A549 (cell line): ENCODE measurements around the gene LYRM2. TPM values are rescaled to one million over a fixed set of nuclear protein-coding genes. Genes with fewer than 3 reads are reported as not detected.

Experiments
- ATAC-seq, 2 experiments: fragments of 200-7000 bp in 1 of 2; fragments of >200 bp in 1 of 2; cut with Nextera tagmentation in 1 of 2; cut with Tn5 transposase in 1 of 2; 3 replicates each; pipeline versions ENCODE4 v1.8.0 to v1.9.1; 2018 to 2020; ENCODE audit warnings: mild to moderate bottlenecking in 1 of 2, moderate library complexity in 1 of 2
- CTCF ChIA-PET: fragments of 300-600 bp; sonication (Branson Sonifier 250); formaldehyde crosslinking; extraction: SDS; loops from one replicate; lab custom pipeline; 2021; ENCODE audit warnings: antibody characterized with exemption, inconsistent platforms; lab: Yijun Ruan, JAX
- POLR2A ChIA-PET: fragments of 350-600 bp; formaldehyde crosslinking; extraction: SDS; loops from one replicate; lab custom pipeline; 2021; ENCODE audit warnings: antibody characterized with exemption, inconsistent platforms; lab: Yijun Ruan, JAX
- DNase-seq, 2 experiments: peaks; one replicate each; pipeline versions ENCODE4 v3.0.0 to v3.0.0-alpha.2; 2011 to 2016; ENCODE audit warnings: low read depth in 1 of 2, low spot score in 1 of 2
- FAIRE-seq: peaks from 2 replicates; lab custom pipeline; 2011; peaks lifted over from hg19 to GRCh38; lab: Jason Lieb, UNC
- H3K27ac ChIP-seq, 2 experiments: fragments of >200 bp; sonication (Bioruptor Twin); formaldehyde crosslinking; 3 replicates each; pipeline ENCODE4 v1.5.1; 2016 to 2017
- H3K4me1 ChIP-seq: fragments of >200 bp; sonication (Bioruptor Twin); formaldehyde crosslinking; 3 replicates; pipeline ENCODE4 v1.6.1; 2016
- H3K4me2 ChIP-seq: fragments of >200 bp; sonication (Bioruptor Twin); formaldehyde crosslinking; 3 replicates; pipeline ENCODE4 v1.6.1; 2016
- H3K4me3 ChIP-seq: fragments of >200 bp; sonication (Bioruptor Twin); formaldehyde crosslinking; 3 replicates; pipeline ENCODE4 v1.5.1; 2016
- H3K9me3 ChIP-seq: fragments of >200 bp; sonication (Bioruptor Twin); formaldehyde crosslinking; 3 replicates; pipeline ENCODE4 v1.6.1; 2016
- CBX8 ChIP-seq: fragments of 200-600 bp; sonication (generic); IDR thresholded peaks from 2 replicates; pipeline ENCODE4 v1.6.1; 2016
- CEBPB ChIP-seq, 2 experiments: fragments of >200 bp in 1 of 2; sonication (Bioruptor Twin) in 1 of 2; formaldehyde crosslinking in 1 of 2; IDR thresholded peaks; 2 replicates each; pipeline ENCODE4 v1.6.1; 2012 to 2016
- E2F6 ChIP-seq: IDR thresholded peaks from 2 replicates; pipeline ENCODE4 v1.6.1; 2012; ENCODE audit warnings: low read depth, borderline replicate concordance
- EHF ChIP-seq: fragments of 250-450 bp; sonication (Bioruptor Pico); IDR thresholded peaks from 2 replicates; pipeline ENCODE4 v1.5.0; 2020; ENCODE audit warnings: mild to moderate bottlenecking
- FOSB ChIP-seq: fragments of 250-450 bp; sonication (Bioruptor Pico); IDR thresholded peaks from 2 replicates; pipeline ENCODE4 v1.5.0; 2020; ENCODE audit warnings: mild to moderate bottlenecking, moderate library complexity
- FOSL2 ChIP-seq, 2 experiments: fragments of 450-650 bp in 1 of 2; fragments of >200 bp in 1 of 2; sonication (Bioruptor Twin) in 1 of 2; formaldehyde crosslinking; IDR thresholded peaks; 2 replicates each; pipeline versions ENCODE4 v1.5.0 to v1.6.1; 2016 to 2020; ENCODE audit warnings: mild to moderate bottlenecking in 1 of 2, moderate library complexity in 1 of 2
- FOXS1 ChIP-seq: fragments of 250-450 bp; sonication (Bioruptor Pico); IDR thresholded peaks from 2 replicates; pipeline ENCODE4 v1.5.0; 2020; ENCODE audit warnings: mild to moderate bottlenecking, moderate library complexity
- GATA3 ChIP-seq: IDR thresholded peaks from 2 replicates; pipeline ENCODE4 v1.6.1; 2012; ENCODE audit warnings: borderline replicate concordance
- HDAC2 ChIP-seq: fragments of 200-600 bp; sonication (generic); IDR thresholded peaks from 2 replicates; pipeline ENCODE4 v1.6.1; 2016
- JUNB ChIP-seq: fragments of >200 bp; sonication (Bioruptor Twin); formaldehyde crosslinking; IDR thresholded peaks from 2 replicates; pipeline ENCODE4 v1.6.1; 2016
- KDM1A ChIP-seq: fragments of 200-600 bp; sonication (generic); IDR thresholded peaks from 2 replicates; pipeline ENCODE4 v1.6.1; 2016; ENCODE audit warnings: low read depth, mild to moderate bottlenecking
- KDM5A ChIP-seq: fragments of 200-600 bp; sonication (generic); IDR thresholded peaks from 2 replicates; pipeline ENCODE4 v1.6.1; 2016; ENCODE audit warnings: antibody characterized with exemption, mild to moderate bottlenecking
- MAFK ChIP-seq: fragments of 450-650 bp; IDR thresholded peaks from 2 replicates; pipeline ENCODE4 v1.6.1; 2014; ENCODE audit not compliant: partially characterized antibody
- PBX3 ChIP-seq: IDR thresholded peaks from 2 replicates; pipeline ENCODE4 v1.6.1; 2012
- PHF8 ChIP-seq: fragments of 200-600 bp; sonication (generic); IDR thresholded peaks from 2 replicates; pipeline ENCODE4 v1.6.1; 2016; ENCODE audit warnings: low read depth, mild to moderate bottlenecking, antibody characterized with exemption, moderate library complexity, borderline replicate concordance
- POLR2A ChIP-seq: IDR thresholded peaks from 2 replicates; pipeline ENCODE4 v1.6.1; 2012; ENCODE audit warnings: mild to moderate bottlenecking, low read length
- POLR2AphosphoS2 ChIP-seq: conservative IDR thresholded peaks from 2 replicates; pipeline ENCODE4 v1.6.1; 2012; ENCODE audit warnings: low read length, improper control_type of control experiment, inconsistent platforms
- RAD21 ChIP-seq, 2 experiments: fragments of >200 bp in 1 of 2; sonication (Bioruptor Twin) in 1 of 2; formaldehyde crosslinking in 1 of 2; IDR thresholded peaks in 1 of 2; conservative IDR thresholded peaks in 1 of 2; 2 replicates in 1 of 2; 3 replicates in 1 of 2; pipeline ENCODE4 v1.6.1; 2012 to 2018; ENCODE audit warnings: inconsistent platforms in 1 of 2
- RARB ChIP-seq: fragments of 250-450 bp; sonication (Bioruptor Pico); IDR thresholded peaks from 2 replicates; pipeline ENCODE4 v1.8.0; 2021; ENCODE audit warnings: mild to moderate bottlenecking, moderate library complexity
- RCOR1 ChIP-seq: fragments of 150-350 bp; IDR thresholded peaks from 2 replicates; pipeline ENCODE4 v1.6.1; 2014; ENCODE audit warnings: antibody characterized with exemption, low read length, low read depth
- SMC3 ChIP-seq: fragments of >200 bp; sonication (Bioruptor Twin); formaldehyde crosslinking; IDR thresholded peaks from 3 replicates; pipeline ENCODE4 v1.6.1; 2018; ENCODE audit warnings: inconsistent platforms
- TFCP2L1 ChIP-seq: fragments of 250-450 bp; sonication (Bioruptor Pico); IDR thresholded peaks from 2 replicates; pipeline ENCODE4 v1.5.0; 2021; ENCODE audit warnings: mild to moderate bottlenecking
- TP53 ChIP-seq: fragments of 250-450 bp; sonication (Bioruptor Pico); IDR thresholded peaks from 2 replicates; pipeline ENCODE4 v1.5.0; 2021; ENCODE audit warnings: mild to moderate bottlenecking, moderate library complexity
- ZC3H11A ChIP-seq: fragments of 450-650 bp; IDR thresholded peaks from 2 replicates; pipeline ENCODE4 v1.6.1; 2014; ENCODE audit warnings: antibody characterized with exemption, mild to moderate bottlenecking
- WGBS: methylation state at CpG from one replicate; pipeline ENCODE4 v1.1.6; 2017; ENCODE audit errors: missing lambda C conversion rate; 5-methylcytosine and 5-hydroxymethylcytosine counted together
- polyA plus RNA-seq, 4 experiments: library from polyadenylated mRNA; depleted of rRNA in 3 of 4; stranded (reverse); fragments of >200 nt; fragmentation: RNase III in 1 of 4; extraction: RNeasy Plus Mini Kit Qiagen cat#74134 plus additional on column Dnase treatment in 1 of 4; gene quantifications; 2 replicates in 3 of 4; 3 replicates in 1 of 4; pipeline ENCODE4 v1.2.3, GENCODE V29; 2011 to 2017
- TF ChIP-seq, protein P1 (sequence below): fragments of 250-450 bp; sonication (Bioruptor Pico); IDR thresholded peaks from 2 replicates; pipeline ENCODE4 v1.5.0; 2021; ENCODE audit warnings: mild to moderate bottlenecking, moderate library complexity, borderline replicate concordance
- TF ChIP-seq, protein P2 (sequence below): fragments of >200 bp; sonication (Bioruptor Twin); formaldehyde crosslinking; IDR thresholded peaks from 2 replicates; pipeline ENCODE4 v1.6.1; 2016
- TF ChIP-seq, protein P3 (sequence below): fragments of 150-350 bp; IDR thresholded peaks from 2 replicates; pipeline ENCODE4 v1.6.1; 2014; ENCODE audit warnings: low read depth, mild to moderate bottlenecking, low read length

Gene LYRM2
- polyA plus RNA-seq, 2 of the 4 experiments (the other 2 are of a cell fraction): 33.2 to 56.0 TPM

GRCh38 chr6:89679215-89680120, 40.9 kb upstream of the LYRM2 start:
- WGBS: 92% methylated on average over 6 of the region's 6 CpGs
- Histone ChIP-seq H3K27ac (no peak overlapping the region), H3K4me3 (no peak overlapping the region), H3K4me1 (no peaks in the 10 kb centered on the region), H3K9me3 (no peaks in the 10 kb centered on the region), H3K4me2 (no peak overlapping the region)
- TF ChIP-seq JUNB (no peak), CBX8 (no peak), TP53 (CRISPR knock-in tag) (no peak), CEBPB (IDR thresholded peaks at IDR 0.05) (no peak), E2F6 (no peak), FOSL2 (IDR thresholded peaks at IDR 0.05) (no peak), FOSL2 (CRISPR knock-in tag; IDR thresholded peaks at IDR 0.05) (no peak), POLR2AphosphoS2 (no peak), POLR2A (no peak), FOXS1 (CRISPR knock-in tag) (no peak), TFCP2L1 (CRISPR knock-in tag) (no peak)
- CTCF ChIA-PET: no interaction called here
- ATAC-seq (no peak), FAIRE-seq (no peak), DNase-seq (no peak)
- POLR2A ChIA-PET: no interaction called here

DNA sequence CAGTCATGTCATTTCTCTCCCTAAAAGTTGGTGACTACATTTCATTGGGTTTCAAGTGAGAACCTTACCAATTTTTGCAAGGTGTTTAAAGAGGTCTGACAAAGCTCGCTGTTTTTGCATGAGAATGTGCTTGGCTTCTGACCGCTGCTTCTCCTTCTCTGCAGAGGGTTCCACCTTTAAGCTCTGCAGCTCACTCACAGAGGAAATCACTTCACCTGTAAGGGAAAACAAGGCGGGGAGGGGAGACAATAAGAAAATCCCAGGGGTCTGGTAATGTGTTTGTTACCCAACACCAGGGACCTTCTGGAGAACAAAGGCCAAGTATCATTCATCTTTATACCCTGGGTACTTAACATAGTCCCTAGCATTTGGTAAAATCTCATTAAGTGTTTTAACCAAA, 40.0 kb upstream of the LYRM2 start:
- WGBS: 94% methylated on average over 2 of the region's 3 CpGs
- no peak overlapping the region for H3K4me3 ChIP-seq
- POLR2A ChIA-PET: no interaction called here
- H3K4me1 ChIP-seq: no peaks in the 10 kb centered on the region
- H3K4me2 ChIP-seq: no peak overlapping the region
- H3K27ac ChIP-seq: no peak overlapping the region
- ATAC-seq (no peak), FAIRE-seq (no peak), DNase-seq (no peak)
- no peaks in the 10 kb centered on the region for H3K9me3 ChIP-seq
- TF ChIP-seq POLR2A (no peak), MAFK (no peak), GATA3 (no peak), KDM5A (no peak), RAD21 (conservative IDR thresholded peaks at IDR 0.05 in 1 of 2, IDR thresholded peaks at IDR 0.05 in 1 of 2) (no peak), HDAC2 (no peak), PHF8 (no peak), RCOR1 (no peak), EHF (CRISPR knock-in tag) (no peak), PBX3 (no peak), FOSB (no peak), SMC3 (no peak), ZC3H11A (no peak), CEBPB (IDR thresholded peaks at IDR 0.05) (no peak), RARB (CRISPR knock-in tag) (no peak), KDM1A (no peak)
- TF ChIP-seq, protein P1, sequence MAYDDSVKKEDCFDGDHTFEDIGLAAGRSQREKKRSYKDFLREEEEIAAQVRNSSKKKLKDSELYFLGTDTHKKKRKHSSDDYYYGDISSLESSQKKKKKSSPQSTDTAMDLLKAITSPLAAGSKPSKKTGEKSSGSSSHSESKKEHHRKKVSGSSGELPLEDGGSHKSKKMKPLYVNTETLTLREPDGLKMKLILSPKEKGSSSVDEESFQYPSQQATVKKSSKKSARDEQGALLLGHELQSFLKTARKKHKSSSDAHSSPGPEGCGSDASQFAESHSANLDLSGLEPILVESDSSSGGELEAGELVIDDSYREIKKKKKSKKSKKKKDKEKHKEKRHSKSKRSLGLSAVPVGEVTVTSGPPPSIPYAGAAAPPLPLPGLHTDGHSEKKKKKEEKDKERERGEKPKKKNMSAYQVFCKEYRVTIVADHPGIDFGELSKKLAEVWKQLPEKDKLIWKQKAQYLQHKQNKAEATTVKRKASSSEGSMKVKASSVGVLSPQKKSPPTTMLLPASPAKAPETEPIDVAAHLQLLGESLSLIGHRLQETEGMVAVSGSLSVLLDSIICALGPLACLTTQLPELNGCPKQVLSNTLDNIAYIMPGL (CRISPR knock-in tag): no peak
- TF ChIP-seq, protein P2, sequence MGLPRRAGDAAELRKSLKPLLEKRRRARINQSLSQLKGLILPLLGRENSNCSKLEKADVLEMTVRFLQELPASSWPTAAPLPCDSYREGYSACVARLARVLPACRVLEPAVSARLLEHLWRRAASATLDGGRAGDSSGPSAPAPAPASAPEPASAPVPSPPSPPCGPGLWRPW: no peak
- TF ChIP-seq, protein P3, sequence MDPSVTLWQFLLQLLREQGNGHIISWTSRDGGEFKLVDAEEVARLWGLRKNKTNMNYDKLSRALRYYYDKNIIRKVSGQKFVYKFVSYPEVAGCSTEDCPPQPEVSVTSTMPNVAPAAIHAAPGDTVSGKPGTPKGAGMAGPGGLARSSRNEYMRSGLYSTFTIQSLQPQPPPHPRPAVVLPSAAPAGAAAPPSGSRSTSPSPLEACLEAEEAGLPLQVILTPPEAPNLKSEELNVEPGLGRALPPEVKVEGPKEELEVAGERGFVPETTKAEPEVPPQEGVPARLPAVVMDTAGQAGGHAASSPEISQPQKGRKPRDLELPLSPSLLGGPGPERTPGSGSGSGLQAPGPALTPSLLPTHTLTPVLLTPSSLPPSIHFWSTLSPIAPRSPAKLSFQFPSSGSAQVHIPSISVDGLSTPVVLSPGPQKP: no peak
- CTCF ChIA-PET: interaction anchor here (0.5 kb wide), 1 partner anchor 906 kb away, joined by 3 read pairs; no protein-coding TSS in a partner anchor
